ENCODE measurements around the gene TMEM106C. TPM values are rescaled to one million over a fixed set of nuclear protein-coding genes. Genes with fewer than 3 reads are reported as not detected.

TMEM106C gene
- total RNA-seq, 1 experiment from 2014 or later: 48.3 TPM

DNA sequence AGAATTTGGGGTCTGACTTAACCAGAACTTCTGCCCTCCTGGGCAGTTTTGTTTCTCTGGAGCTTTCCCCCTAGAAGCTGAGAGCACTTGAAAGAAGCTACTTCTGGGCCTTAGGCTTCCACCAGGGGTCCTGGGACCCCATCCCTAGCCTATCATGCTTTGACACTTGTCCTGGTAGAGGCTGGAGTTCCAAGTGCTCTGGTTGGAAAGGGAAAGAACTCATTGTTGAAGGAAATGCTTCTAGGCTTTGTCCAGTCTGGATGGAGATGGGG, 42.3 kb downstream of the TMEM106C start:
- DNase-seq (ENCODE audit: low spot score): no peak
- H3K36me3 Mint-ChIP-seq: no peaks in the 10 kb centered on the region
- peaks cover 38% of the 10 kb centered on the region for H3K4me1 Mint-ChIP-seq
- no peak overlapping the region for H3K27ac Mint-ChIP-seq
- TF ChIP-seq HMGA2 (CRISPR knock-in tag; IDR thresholded peaks at IDR 0.05): no peak
- TF ChIP-seq ETV6 (CRISPR knock-in tag; IDR thresholded peaks at IDR 0.05): no peak
- TF ChIP-seq, protein P1, sequence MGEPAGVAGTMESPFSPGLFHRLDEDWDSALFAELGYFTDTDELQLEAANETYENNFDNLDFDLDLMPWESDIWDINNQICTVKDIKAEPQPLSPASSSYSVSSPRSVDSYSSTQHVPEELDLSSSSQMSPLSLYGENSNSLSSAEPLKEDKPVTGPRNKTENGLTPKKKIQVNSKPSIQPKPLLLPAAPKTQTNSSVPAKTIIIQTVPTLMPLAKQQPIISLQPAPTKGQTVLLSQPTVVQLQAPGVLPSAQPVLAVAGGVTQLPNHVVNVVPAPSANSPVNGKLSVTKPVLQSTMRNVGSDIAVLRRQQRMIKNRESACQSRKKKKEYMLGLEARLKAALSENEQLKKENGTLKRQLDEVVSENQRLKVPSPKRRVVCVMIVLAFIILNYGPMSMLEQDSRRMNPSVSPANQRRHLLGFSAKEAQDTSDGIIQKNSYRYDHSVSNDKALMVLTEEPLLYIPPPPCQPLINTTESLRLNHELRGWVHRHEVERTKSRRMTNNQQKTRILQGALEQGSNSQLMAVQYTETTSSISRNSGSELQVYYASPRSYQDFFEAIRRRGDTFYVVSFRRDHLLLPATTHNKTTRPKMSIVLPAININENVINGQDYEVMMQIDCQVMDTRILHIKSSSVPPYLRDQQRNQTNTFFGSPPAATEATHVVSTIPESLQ (CRISPR knock-in tag; IDR thresholded peaks at IDR 0.05): no peak
- TF ChIP-seq ATF3 (CRISPR knock-in tag; conservative IDR thresholded peaks at IDR 0.05): no peak
- no peak for TF ChIP-seq SP1 (CRISPR knock-in tag; conservative IDR thresholded peaks at IDR 0.05)
- no peak for TF ChIP-seq SMAD3 (CRISPR knock-in tag; IDR thresholded peaks at IDR 0.05; ENCODE audit: borderline replicate concordance)
- no peak for TF ChIP-seq NFATC4 (CRISPR knock-in tag; IDR thresholded peaks at IDR 0.05)
- no peak for TF ChIP-seq ZNF317 (CRISPR knock-in tag; IDR thresholded peaks at IDR 0.05; ENCODE audit: borderline replicate concordance, low read depth)
- TF ChIP-seq FOXK1 (CRISPR knock-in tag; IDR thresholded peaks at IDR 0.05): no peak
- no peak for TF ChIP-seq NFE2L1 (CRISPR knock-in tag; IDR thresholded peaks at IDR 0.05)
- no peak for TF ChIP-seq ZNF416 (CRISPR knock-in tag; IDR thresholded peaks at IDR 0.05)
- TF ChIP-seq NR3C1 (CRISPR knock-in tag; conservative IDR thresholded peaks at IDR 0.05; ENCODE audit: low read depth): no peak
- no peak for TF ChIP-seq JUN (CRISPR knock-in tag; IDR thresholded peaks at IDR 0.05)
- peak overlapping the region; percentile 79 for H3K4me3 Mint-ChIP-seq
- ChIA-PET CTCF (interaction anchor here (0.6 to 4.0 kb wide), 10 partner anchors 11 to 192 kb away, joined by 3 to 18 read pairs (median 6); partner anchors contain the start of gene TMEM106C), POLR2A (interaction anchor here (0.9 kb wide), 1 partner anchor 101 kb away, joined by 3 read pairs; the partner anchor contains the start of gene VDR)
- H3K9me3 Mint-ChIP-seq: no peaks in the 10 kb centered on the region
- ATAC-seq: no peak
- H3K27me3 Mint-ChIP-seq (ENCODE audit: low read depth): peaks cover 100% of the 10 kb centered on the region

DNA sequence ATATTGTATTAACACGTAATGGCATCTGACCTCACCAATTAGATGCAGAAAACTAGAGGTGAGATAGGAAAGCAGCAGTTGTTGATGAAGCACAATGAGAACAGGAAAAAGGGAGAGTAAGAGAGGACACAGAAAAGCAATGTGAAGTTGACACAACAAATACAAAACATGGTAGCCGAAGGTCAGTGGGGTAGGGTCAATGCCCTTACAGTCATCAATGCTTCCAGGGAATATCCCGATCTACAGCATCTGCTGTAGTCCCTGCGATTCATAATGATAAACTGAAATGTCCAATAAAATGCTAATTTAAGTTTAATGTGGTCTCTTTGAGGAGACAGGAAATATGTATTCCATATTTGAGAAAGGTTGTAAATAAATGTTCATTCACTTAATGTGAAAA, 43.8 kb downstream of the TMEM106C start:
- no peaks in the 10 kb centered on the region for H3K9me3 Mint-ChIP-seq
- DNase-seq (ENCODE audit: low spot score) (no peak), ATAC-seq (no peak)
- no peak overlapping the region for H3K27ac Mint-ChIP-seq
- H3K4me3 Mint-ChIP-seq: no peak overlapping the region
- H3K4me1 Mint-ChIP-seq: peaks cover 28% of the 10 kb centered on the region
- no peaks in the 10 kb centered on the region for H3K36me3 Mint-ChIP-seq
- ChIA-PET POLR2A (no interaction called here), CTCF (no interaction called here)
- H3K27me3 Mint-ChIP-seq (ENCODE audit: low read depth): peaks cover 100% of the 10 kb centered on the region
- TF ChIP-seq, protein P1 (CRISPR knock-in tag; IDR thresholded peaks at IDR 0.05): no peak
- TF ChIP-seq, protein P2, sequence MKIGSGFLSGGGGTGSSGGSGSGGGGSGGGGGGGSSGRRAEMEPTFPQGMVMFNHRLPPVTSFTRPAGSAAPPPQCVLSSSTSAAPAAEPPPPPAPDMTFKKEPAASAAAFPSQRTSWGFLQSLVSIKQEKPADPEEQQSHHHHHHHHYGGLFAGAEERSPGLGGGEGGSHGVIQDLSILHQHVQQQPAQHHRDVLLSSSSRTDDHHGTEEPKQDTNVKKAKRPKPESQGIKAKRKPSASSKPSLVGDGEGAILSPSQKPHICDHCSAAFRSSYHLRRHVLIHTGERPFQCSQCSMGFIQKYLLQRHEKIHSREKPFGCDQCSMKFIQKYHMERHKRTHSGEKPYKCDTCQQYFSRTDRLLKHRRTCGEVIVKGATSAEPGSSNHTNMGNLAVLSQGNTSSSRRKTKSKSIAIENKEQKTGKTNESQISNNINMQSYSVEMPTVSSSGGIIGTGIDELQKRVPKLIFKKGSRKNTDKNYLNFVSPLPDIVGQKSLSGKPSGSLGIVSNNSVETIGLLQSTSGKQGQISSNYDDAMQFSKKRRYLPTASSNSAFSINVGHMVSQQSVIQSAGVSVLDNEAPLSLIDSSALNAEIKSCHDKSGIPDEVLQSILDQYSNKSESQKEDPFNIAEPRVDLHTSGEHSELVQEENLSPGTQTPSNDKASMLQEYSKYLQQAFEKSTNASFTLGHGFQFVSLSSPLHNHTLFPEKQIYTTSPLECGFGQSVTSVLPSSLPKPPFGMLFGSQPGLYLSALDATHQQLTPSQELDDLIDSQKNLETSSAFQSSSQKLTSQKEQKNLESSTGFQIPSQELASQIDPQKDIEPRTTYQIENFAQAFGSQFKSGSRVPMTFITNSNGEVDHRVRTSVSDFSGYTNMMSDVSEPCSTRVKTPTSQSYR (CRISPR knock-in tag; IDR thresholded peaks at IDR 0.05): no peak
- TF ChIP-seq IRF2 (CRISPR knock-in tag; IDR thresholded peaks at IDR 0.05; ENCODE audit: borderline replicate concordance, low read depth): no peak
- no peak for TF ChIP-seq MYBL2 (CRISPR knock-in tag; IDR thresholded peaks at IDR 0.05)
- TF ChIP-seq ZNF138 (CRISPR knock-in tag; conservative IDR thresholded peaks at IDR 0.05): no peak
- no peak for TF ChIP-seq USF1 (CRISPR knock-in tag; IDR thresholded peaks at IDR 0.05)
- TF ChIP-seq, protein P3, sequence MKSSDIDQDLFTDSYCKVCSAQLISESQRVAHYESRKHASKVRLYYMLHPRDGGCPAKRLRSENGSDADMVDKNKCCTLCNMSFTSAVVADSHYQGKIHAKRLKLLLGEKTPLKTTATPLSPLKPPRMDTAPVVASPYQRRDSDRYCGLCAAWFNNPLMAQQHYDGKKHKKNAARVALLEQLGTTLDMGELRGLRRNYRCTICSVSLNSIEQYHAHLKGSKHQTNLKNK (CRISPR knock-in tag; IDR thresholded peaks at IDR 0.05): no peak
- TF ChIP-seq MLX (CRISPR knock-in tag; IDR thresholded peaks at IDR 0.05): no peak
- no peak for TF ChIP-seq SOX15 (CRISPR knock-in tag; IDR thresholded peaks at IDR 0.05)
- no peak for TF ChIP-seq FOXJ3 (CRISPR knock-in tag; IDR thresholded peaks at IDR 0.05; ENCODE audit: borderline replicate concordance)
- TF ChIP-seq ELF4 (CRISPR knock-in tag; IDR thresholded peaks at IDR 0.05; ENCODE audit: low read depth): no peak
